ENCODE results near the gene PLXNB1.

PLXNB1 gene

DNA sequence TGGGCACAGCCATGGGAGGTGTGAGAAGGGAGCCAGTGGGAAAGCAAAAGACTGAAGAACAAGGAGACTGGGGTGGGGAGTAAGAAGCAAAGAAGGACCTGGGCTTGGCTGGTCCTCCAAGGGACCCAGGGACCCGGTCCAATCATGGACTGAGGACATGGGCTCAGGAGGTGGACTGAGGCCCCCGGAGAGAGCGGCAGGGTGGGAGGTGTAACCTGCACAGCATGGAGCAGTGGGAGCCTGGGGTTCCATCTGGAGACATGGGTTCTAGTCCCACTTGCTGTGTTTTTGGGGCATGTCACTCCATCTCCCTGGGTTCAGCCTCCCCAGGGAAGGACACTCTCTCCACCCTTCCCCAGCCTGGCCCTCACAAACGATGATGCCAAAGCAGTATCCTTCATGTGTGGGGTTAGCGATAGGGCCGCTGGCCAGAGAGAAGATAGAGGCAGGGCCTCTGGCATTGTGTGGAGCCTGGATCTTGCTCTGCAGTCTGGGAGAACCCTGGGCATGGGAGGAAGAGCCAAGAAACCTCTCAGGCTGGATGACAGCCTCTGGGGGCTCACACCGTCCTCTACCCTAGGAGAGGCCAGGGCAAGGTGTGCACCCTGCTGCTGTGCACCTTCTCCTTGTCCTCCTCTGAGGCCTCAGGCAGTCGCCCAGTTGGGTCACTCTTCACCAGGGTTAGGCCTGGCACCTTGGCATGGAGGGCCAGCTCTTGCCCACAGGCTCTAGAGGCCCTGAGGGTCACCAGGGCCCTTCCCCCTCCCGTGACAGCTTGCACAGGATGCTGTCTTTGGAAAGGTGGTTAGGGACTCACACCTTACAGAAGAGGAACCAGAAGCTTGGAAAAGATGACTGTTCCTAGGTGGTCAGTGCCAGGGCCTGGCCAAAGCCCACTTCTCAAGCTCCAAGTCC, 31.9 kb downstream of the PLXNB1 start:
- H3K36me3 Mint-ChIP-seq (ENCODE audit: insufficient read depth), result peaks cover 3% of the 10 kb centered on the region
- no peaks in the 10 kb centered on the region for H3K9me3 Mint-ChIP-seq
- peaks cover 0 to 2% of the 10 kb centered on the region in 2 donors for H3K4me1 Mint-ChIP-seq (ENCODE audit: low read depth in 2 of 2)
- no peak for DNase-seq
- H3K27ac Mint-ChIP-seq, result no peak overlapping the region
- ATAC-seq (replicated peaks), result no peak
- H3K4me3 Mint-ChIP-seq, result no peak overlapping the region
- peaks cover 8 to 51% of the 10 kb centered on the region in 2 donors for H3K27me3 Mint-ChIP-seq

DNA sequence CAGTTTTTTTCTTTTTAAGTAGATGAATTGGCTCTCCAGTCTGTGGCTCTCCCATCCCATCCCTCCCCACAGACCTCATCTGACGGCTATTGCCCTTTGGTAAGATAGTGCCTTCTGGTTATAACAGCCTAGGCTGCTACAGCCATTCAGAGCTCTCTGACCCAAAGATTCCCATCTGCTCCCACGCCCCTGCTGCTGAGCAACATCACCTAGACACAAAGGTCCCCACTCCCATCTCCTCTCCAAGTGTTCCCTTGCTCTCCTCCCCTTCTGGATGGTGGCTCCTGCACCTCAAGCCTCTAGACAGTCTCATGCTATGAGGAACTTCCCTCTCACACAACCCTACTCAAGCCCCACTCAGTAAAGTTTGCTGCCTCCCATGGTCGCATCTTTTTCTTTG, 34.2 kb downstream of the PLXNB1 start:
- ATAC-seq (replicated peaks) (no peak), DNase-seq (no peak)
- Mint-ChIP-seq H3K4me3 (no peak overlapping the region), H3K36me3 (ENCODE audit: insufficient read depth) (peaks cover 3% of the 10 kb centered on the region), H3K4me1 (ENCODE audit: low read depth in 2 of 2) (no peaks in the 10 kb centered on the region), H3K9me3 (no peaks in the 10 kb centered on the region), H3K27me3 (peaks cover 13 to 57% of the 10 kb centered on the region in 2 donors), H3K27ac (no peak overlapping the region)

DNA sequence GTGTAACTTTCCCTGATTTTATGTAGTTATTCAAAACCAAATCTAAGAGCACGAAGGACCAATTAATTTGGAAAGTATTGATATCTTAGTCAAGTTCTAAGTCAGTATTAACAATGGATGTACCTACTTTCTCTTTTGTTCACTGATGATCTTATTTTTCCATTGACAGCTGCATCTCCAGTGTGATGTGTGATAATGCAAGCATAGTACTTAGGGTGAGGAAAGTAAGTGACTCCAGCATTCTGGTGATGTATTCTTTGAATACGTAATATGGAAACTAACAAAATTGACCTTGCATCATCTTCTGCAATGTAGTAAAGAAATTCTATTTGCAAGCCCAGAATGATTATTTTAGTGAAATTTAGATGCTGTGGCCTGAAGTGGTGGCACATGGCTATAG, 35.5 kb downstream of the PLXNB1 start:
- Mint-ChIP-seq H3K4me1 (ENCODE audit: low read depth in 2 of 2) (no peaks in the 10 kb centered on the region), H3K36me3 (ENCODE audit: insufficient read depth) (no peaks in the 10 kb centered on the region), H3K9me3 (no peaks in the 10 kb centered on the region), H3K27me3 (peaks cover 13 to 47% of the 10 kb centered on the region in 2 donors), H3K27ac (peak overlapping the region in 1 of 2 donors; percentile 72), H3K4me3 (no peak overlapping the region)
- DNase-seq (no peak), ATAC-seq (replicated peaks) (no peak)

DNA sequence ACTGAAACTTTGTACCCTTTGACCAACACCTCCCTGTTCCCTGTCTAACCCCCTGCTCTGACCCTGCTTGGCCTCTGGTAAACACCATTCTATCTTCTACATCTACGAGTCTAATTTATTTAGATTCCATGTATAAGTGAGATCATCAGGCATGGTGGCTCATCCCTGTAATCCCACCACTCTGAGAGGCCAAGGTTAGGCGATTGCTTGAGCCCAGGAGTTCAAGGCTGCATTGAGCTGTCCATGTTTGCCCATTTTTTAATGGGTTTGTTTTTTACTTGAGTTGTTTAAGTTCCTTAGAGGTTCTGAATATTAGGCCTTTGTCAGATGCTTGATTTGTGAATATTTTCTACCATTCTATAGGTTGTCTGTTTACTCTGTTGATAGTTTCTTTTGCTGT, 40.9 kb downstream of the PLXNB1 start:
- Mint-ChIP-seq H3K27me3 (peaks cover 23 to 38% of the 10 kb centered on the region in 2 donors), H3K4me1 (ENCODE audit: low read depth in 2 of 2) (no peaks in the 10 kb centered on the region), H3K4me3 (no peak overlapping the region), H3K36me3 (ENCODE audit: insufficient read depth) (no peaks in the 10 kb centered on the region), H3K9me3 (no peaks in the 10 kb centered on the region), H3K27ac (no peak overlapping the region)
- ATAC-seq (replicated peaks) (no peak), DNase-seq (no peak)

DNA sequence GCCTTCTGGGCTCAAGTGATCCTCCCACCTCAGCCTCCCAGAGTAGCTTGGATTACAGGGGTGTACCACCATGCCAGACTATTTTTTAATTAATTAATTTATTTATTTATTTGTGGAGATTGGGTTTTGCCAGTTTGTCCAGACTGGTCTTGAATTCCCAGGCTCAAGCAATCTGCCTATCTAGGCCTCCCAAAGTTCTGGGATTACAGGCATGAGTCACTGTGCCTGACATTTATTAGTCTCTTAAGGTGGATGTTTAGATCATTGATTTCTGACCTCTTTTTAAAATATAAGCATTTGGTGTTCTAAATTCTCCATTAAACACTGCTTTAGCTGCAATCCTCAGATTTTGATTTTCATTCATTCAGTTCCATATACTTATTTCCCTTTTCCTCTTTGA, 42.3 kb downstream of the PLXNB1 start:
- Mint-ChIP-seq H3K27ac (no peak overlapping the region), H3K4me1 (ENCODE audit: low read depth in 2 of 2) (no peaks in the 10 kb centered on the region), H3K9me3 (no peaks in the 10 kb centered on the region), H3K4me3 (no peak overlapping the region), H3K27me3 (peaks cover 20 to 28% of the 10 kb centered on the region in 2 donors), H3K36me3 (ENCODE audit: insufficient read depth) (no peaks in the 10 kb centered on the region)
- DNase-seq (no peak), ATAC-seq (replicated peaks) (no peak)

DNA sequence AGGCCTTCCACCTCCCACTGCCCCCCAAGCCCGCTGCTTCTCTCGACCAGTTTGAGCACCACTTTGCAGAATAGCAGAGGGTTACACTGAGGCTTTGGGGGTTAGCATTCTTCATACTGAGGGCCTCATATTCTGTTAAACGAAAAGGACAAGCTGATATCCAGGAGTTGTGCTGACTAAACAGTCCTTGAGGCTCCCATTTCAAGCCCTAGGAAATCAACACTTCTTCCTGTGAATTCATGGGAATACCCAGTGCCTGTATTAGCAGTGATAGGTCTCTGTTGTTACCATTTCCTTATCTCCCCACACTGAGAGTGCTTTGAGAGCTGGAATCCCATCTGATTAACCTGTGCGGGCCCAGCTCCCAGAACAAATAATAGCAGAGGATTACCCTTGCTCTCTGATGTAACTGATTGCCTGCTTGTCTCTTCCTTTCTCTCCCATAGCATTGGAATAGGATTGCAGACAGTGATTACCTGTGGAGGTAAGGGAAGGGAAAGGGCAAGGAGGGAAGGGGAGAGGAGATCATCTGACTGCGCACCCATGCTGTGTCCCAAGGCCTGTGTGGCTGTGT, 56.9 kb downstream of the PLXNB1 start:
- no peaks in the 10 kb centered on the region for H3K4me1 Mint-ChIP-seq (ENCODE audit: low read depth in 2 of 2)
- H3K4me3 Mint-ChIP-seq, result no peak overlapping the region
- H3K27ac Mint-ChIP-seq, result no peak overlapping the region
- ATAC-seq (replicated peaks), result no peak
- no peaks in the 10 kb centered on the region for H3K27me3 Mint-ChIP-seq
- no peaks in the 10 kb centered on the region for H3K9me3 Mint-ChIP-seq
- DNase-seq, result no peak
- no peaks in the 10 kb centered on the region for H3K36me3 Mint-ChIP-seq (ENCODE audit: insufficient read depth)

DNA sequence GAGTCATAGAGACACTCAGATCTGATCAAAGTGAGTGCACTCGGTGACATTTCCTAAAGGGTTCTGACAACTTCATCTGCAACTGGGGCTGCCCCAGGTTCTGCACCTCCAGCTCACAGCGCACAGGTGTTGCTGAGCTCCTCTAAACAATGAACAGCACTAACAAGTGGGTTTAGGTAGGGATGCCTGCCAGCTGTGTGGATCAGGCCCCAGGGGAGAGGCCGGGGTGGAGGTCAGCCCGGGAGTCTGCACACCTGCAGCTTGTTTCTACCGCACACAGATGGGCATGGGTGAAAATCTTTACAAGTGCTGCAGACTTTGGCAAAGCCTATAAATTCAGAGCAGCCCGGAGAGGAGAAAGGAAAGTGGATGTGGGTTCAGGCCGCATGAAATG, 57.5 kb downstream of the PLXNB1 start:
- no peaks in the 10 kb centered on the region for H3K4me1 Mint-ChIP-seq (ENCODE audit: low read depth in 2 of 2)
- no peaks in the 10 kb centered on the region for H3K36me3 Mint-ChIP-seq (ENCODE audit: insufficient read depth)
- no peak overlapping the region for H3K4me3 Mint-ChIP-seq
- no peaks in the 10 kb centered on the region for H3K9me3 Mint-ChIP-seq
- H3K27ac Mint-ChIP-seq, result no peak overlapping the region
- no peak for ATAC-seq (replicated peaks)
- DNase-seq, result no peak
- H3K27me3 Mint-ChIP-seq, result no peaks in the 10 kb centered on the region

DNA sequence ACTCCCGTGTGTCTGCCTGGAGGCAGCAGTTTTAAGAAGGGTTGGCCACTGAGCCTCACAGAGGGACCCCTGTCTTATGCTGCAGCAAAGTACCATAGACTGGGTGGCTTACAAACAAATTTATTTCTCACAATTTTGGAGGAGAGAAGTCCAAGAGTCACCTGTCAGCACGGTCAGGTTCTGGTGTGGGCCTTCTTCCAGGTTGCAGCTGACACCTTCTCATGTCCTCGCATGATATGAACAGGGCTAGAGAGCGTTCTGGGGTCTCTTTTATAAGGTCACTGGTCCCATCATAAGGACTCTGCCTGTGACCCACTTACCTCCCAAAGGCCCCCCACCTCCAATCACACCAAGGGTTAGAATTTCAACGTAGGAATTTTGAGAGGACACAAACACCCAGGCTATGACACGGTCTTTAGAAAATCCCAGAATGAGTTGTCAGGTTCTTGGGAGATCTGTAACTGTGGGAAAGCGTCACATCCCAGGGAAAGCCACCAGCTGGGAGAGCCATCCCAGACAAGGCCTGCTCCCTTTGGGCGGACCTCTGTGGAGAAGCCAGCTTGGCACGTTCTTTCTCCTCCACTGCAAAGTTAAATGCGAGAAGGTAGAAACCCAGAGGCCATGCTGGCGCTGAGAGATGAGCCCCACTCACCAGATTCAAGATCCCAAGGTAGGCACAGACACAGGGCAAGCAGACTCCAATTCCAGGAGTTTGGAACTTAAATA, 58.1 kb downstream of the PLXNB1 start, which contains the start of gene FBXW12:
Gene FBXW12 (plus strand): TSS at position 569 of the 726 bp plus-strand sequence. CDS start 549 bp downstream, outside the sequence.
- Mint-ChIP-seq H3K9me3 (no peaks in the 10 kb centered on the region), H3K27me3 (no peaks in the 10 kb centered on the region), H3K4me3 (no peak within 1 kb of the TSS), H3K4me1 (ENCODE audit: low read depth in 2 of 2) (no peaks in the 10 kb centered on the region), H3K27ac (no peak within 1 kb of the TSS), H3K36me3 (ENCODE audit: insufficient read depth) (no peaks in the 10 kb centered on the region)
- no peak for ATAC-seq (replicated peaks)
- no peak for DNase-seq

DNA sequence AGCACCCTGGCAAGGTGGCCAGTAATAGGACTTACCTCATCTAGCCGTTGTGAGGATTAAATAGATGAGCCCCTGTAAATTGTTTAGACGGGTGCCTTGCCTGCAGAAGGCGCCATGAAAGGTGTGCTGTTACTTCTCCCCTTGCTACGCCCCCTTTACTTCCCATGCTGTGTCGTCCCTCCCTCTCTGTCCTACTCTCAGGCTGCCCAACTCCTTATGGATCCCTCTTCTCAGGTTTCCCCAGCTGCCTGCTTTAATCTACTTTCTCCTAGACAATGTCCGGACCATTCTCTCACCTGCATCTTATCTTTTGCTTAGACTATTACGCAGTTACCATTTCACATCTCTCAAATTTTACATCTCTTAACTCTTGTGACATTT, 59.6 kb downstream of the PLXNB1 start:
- ATAC-seq (replicated peaks) (no peak), DNase-seq (no peak)
- Mint-ChIP-seq H3K9me3 (no peaks in the 10 kb centered on the region), H3K36me3 (ENCODE audit: insufficient read depth) (no peaks in the 10 kb centered on the region), H3K4me1 (ENCODE audit: low read depth in 2 of 2) (no peaks in the 10 kb centered on the region), H3K4me3 (no peak overlapping the region), H3K27me3 (no peaks in the 10 kb centered on the region), H3K27ac (no peak overlapping the region)

DNA sequence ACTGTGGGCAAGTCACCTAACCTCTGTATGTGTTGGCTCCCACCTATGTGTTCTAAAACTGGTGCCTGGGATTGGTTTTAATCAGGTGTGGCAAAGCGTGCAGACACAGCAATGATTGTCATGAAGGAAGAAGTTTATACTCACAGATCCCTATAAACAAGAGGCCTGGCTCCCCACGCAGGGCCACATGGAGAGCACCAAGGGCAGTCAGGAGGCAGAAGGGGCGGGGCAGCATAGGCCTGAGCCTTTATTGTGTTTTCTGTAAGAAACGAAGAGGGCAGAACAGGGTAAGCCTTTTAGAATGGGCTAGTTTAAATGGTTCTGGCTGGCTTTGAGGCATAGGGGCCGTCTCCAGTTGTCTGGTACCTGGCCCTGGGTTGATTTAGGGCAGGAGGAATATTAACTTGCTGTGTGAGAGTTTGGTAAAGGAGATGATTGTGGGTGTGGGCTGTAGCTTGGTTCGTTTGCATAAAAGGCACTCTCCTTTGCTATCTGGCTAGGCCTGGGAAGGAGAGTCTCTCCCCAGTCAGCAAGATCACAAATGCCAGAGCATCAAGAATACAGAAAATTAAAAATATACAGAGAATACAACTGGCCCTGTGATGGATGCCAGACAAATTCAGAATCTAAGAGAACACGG, 60.1 kb downstream of the PLXNB1 start:
- Mint-ChIP-seq H3K27ac (peak overlapping the region in 1 of 2 donors; percentile 22), H3K36me3 (ENCODE audit: insufficient read depth) (no peaks in the 10 kb centered on the region), H3K4me3 (no peak overlapping the region), H3K4me1 (ENCODE audit: low read depth in 2 of 2) (no peaks in the 10 kb centered on the region), H3K9me3 (no peaks in the 10 kb centered on the region), H3K27me3 (no peaks in the 10 kb centered on the region)
- ATAC-seq (replicated peaks), result no peak
- no peak for DNase-seq

DNA sequence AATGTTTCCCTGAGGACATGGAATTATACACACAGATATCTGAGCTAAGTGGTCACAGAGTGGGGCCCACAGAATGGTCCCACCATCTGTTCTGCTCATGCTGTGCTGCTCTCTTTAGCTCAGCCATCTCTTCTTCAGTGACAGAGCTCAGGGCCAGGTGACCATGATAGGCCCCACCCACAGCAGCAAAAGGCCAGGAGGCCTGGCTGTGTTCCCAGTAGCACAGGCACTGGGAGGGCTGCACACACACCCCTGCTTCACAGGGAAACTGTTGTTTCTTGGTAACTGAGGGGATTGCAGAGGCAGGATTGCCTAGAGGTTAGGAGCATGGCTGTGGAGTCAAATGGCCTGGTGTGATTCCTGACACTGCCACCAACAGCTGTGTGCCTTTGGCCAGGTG, 62.7 kb downstream of the PLXNB1 start:
- ATAC-seq (replicated peaks), result no peak
- no peaks in the 10 kb centered on the region for H3K27me3 Mint-ChIP-seq
- H3K4me3 Mint-ChIP-seq, result no peak overlapping the region
- H3K36me3 Mint-ChIP-seq (ENCODE audit: insufficient read depth), result no peaks in the 10 kb centered on the region
- DNase-seq, result no peak
- no peaks in the 10 kb centered on the region for H3K9me3 Mint-ChIP-seq
- H3K4me1 Mint-ChIP-seq (ENCODE audit: low read depth in 2 of 2), result no peaks in the 10 kb centered on the region
- H3K27ac Mint-ChIP-seq, result no peak overlapping the region

DNA sequence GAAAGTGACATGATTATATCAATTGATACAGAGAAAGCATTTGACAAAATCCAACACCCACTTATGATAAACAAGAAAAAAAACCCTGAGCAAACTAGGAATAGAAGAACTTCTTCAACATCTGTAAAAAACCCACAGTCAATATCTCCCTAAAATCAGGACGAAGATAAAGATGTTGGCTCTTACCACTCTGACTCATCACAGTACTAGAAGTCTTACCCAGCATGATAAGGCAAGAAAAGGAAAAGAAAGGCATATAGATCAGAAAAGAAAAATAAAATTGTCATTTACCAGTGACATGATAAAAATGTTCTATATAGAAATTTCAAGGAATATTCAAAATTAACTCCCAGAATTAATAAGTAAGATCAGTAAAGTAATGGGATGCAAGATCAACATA, 65.0 kb downstream of the PLXNB1 start:
- no peaks in the 10 kb centered on the region for H3K4me1 Mint-ChIP-seq (ENCODE audit: low read depth in 2 of 2)
- no peaks in the 10 kb centered on the region for H3K36me3 Mint-ChIP-seq (ENCODE audit: insufficient read depth)
- DNase-seq (no peak), ATAC-seq (replicated peaks) (no peak)
- peaks cover 2 to 6% of the 10 kb centered on the region in 2 donors for H3K27me3 Mint-ChIP-seq
- no peak overlapping the region for H3K4me3 Mint-ChIP-seq
- peaks cover 0 to 2% of the 10 kb centered on the region in 2 donors for H3K9me3 Mint-ChIP-seq
- H3K27ac Mint-ChIP-seq, result no peak overlapping the region

DNA sequence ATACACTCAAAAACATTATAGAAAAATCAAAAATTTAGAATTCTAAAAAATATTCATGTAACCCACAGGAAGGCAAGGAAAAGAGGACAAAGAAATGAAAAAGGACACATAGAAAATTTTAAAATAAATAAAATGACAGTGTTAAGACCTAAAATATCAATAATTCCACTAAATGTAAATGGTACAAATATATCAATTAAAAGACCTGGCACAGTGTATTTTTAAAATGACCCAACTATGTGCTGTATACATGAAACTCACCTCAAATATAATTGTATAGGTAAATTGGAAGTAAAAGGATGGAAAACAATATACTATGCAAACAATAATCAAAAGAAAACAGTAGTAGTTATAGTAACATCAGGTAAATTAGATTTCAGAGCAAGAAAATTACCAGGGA, 68.0 kb downstream of the PLXNB1 start:
- Mint-ChIP-seq H3K4me1 (ENCODE audit: low read depth in 2 of 2) (no peaks in the 10 kb centered on the region), H3K36me3 (ENCODE audit: insufficient read depth) (no peaks in the 10 kb centered on the region), H3K4me3 (no peak overlapping the region), H3K27ac (no peak overlapping the region), H3K9me3 (peaks cover 0 to 2% of the 10 kb centered on the region in 2 donors), H3K27me3 (peaks cover 12 to 18% of the 10 kb centered on the region in 2 donors)
- ATAC-seq (replicated peaks) (no peak), DNase-seq (no peak)

Measured in effector memory CD8-positive, alpha-beta T cell (primary cell).